SK-MEL-5 (cell line): ENCODE measurements around the gene ANKRD37. TPM values are rescaled to one million over a fixed set of nuclear protein-coding genes. Genes with fewer than 3 reads are reported as not detected.
A peak's percentile ranks its signal among the peaks of the same experiment; 100 is the strongest.

Source experiments
- DNase-seq: peaks from one replicate; pipeline ENCODE4 v3.0.0-alpha.2; 2016; ENCODE audit warnings: low read depth, low spot score
- in situ Hi-C: cut with HindIII; loops from 2 replicates; pipeline ENCODE4 v1.10.0; 2016; ENCODE audit warnings: low sequenced_read_pairs, high pct_unique_total_duplicates, low pct_unique_long_range_greater_than_20kb
- total RNA-seq: library from RNA; depleted of rRNA; stranded (reverse); fragments of >200 nt; shearing (Covaris generic); gene quantifications from 2 replicates; pipeline ENCODE4 v1.2.3, GENCODE V29; 2014

ANKRD37 gene
- total RNA-seq, 1 experiment from 2014 or later: 42.5 TPM

DNA sequence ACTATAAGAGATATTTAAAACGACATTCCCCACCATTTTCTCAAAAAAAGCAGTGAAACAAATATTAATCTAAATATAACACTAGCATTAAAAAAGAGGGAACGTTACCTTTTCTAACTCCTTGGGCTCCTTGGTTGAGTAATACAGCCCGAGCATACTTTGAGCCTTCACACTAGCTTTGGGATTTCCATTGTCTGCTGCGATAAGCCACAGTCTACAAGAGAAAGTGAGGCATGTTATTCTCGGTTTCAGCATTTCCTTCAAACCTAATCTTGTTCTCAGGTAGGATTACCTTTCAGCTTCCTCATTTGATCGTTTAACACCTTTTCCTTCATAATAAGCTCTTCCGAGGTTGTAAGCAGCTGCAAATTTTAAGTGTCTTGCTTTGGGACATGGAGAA lies 22.6 kb upstream of the ANKRD37 start:
- no peak for DNase-seq
- in situ Hi-C loops: no loop called here

DNA sequence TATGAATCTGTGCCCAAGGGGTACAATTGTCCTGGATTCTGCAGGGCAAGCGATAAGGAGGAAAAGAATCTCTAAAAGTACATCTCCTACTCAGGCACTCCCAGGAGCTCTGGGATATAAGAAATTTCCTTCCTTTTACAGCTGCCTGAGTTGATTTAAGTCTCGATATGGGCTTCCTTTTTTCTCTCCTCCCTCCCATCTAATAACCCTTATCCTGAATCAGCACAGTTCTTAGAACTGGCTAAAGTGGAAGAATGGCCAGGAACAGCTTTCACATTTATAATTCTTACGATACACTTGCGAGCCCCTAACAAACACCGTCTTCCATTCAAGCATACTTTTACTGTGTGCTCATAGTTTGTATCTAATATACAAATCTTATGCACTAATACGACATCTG lies 22.1 kb upstream of the ANKRD37 start:
- in situ Hi-C loops: no loop called here
- DNase-seq: no peak

DNA sequence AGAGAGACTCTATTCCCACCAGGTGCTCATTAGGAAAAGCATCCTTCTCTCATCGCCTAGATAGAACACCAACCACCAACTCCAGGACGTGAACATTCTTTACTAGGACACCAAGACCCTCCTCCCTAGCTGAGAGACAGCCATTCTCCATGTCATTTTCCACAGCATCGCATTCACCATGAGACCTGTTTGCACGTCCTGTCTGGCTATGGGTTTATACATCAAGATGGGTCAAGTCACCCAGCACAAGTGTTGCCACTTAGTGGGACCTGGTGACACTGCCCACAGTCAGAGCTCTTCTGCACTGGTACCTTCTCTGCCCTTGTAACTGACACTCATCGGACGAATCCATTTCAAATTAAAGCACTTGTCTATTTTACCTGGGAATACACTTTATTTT lies 18.4 kb upstream of the ANKRD37 start:
- DNase-seq: no peak
- in situ Hi-C loops: no loop called here

DNA sequence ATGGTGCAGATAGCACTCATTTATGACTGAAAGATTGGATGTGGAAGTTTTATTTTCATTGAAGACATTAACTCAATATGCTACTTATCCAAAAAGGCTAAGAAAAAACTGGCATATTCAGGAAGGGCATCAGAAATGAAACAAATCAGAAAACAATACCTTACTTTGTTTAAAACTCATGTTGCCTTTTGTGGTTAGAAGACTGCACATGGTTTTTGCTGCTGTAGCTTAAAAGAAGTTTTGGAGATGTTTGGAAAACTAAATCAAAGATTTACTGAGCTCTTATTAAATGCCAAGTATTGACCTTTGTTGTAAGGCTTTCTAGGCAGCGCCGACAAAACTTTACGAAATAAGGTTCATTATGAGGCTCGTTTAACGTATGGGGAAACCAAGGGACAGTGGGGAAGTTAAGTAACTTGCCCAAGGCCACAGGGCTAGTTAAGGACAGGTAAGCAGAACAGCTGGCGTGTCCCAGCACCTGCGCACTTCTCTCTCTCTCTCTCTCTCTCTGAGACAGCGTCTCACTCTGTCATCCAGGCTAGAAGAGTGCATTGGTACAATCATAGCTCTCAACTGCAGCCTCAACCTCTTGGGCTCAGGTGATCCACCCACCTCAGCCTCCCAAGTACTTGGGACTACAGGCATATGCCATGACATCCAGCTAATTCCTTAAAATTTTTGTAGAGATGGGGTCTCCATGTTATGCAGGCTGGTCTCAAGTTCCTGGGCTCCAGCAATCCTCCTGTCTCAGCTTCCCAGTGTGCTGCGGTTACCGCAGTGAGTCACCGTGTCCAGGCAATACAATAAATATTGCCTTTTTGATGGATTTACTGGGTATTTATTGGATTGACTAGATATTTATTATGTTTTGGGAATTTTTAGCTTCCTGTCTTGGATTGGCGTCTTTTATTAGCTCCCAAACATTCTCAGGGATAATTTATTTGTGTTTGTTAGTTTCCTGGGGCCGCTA lies 17.0 kb upstream of the ANKRD37 start:
- peak; percentile 48 for DNase-seq
- in situ Hi-C loops: no loop called here

DNA sequence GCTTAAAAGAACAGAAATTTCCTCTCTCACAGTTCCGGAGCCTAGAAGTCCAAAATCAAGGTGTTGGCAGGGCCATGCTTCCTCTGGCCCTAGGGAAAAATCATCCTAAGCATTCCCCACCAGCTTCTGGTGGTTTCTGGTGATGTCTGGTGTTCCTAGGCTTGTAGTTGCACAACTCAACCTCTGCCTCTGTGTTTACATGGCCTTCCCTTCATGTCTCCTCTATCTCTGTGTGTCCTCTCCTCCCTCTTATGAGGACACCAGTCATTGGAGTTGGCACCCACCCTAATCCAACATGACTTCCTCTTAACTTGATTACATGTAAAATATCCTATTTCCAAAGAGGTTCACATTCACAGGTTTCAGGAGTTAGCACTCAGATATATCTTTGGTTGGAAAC lies 16.3 kb upstream of the ANKRD37 start:
- in situ Hi-C loops: no loop called here
- no peak for DNase-seq

DNA sequence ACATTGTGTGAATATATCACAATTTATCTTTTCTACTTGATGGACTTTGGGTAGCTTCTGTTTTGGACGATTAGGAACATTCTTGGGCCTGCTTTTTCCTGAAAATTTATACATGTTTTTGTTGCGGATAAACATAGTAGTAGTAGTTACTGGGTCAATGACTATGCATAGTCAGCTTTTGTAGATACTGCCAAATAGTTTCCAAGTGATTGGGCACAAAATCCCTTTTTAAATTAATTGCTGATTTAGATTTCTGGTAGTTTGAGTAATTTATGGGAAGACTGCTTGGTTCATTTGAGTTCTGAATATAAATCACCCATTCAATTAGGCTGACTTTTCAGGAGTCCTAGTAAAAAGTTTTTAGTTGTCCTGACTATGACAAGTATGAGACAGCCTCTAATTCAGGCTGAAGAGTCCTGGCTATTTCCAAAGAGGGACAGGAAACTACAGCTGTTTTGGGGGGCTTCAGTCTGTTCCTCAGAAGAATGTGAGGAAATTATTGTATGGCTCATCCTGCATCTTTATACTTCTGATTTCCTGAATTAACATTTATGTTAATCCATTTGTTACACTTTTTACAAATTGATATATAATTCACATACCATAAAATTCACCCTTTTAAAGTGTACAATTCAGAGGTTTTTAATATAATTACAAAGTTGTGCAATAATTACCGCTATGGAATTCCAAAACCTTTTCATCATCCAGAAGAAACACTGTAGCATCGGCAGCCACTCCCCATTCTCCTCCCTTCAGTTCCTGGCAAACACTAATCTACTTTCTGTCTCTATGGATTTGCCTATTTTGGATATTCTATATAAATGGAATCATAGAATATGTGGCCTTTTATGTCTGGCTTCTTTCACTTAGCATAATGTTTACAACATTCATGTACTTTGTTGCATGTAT lies 15.1 kb upstream of the ANKRD37 start:
- in situ Hi-C loops: no loop called here
- no peak for DNase-seq

DNA sequence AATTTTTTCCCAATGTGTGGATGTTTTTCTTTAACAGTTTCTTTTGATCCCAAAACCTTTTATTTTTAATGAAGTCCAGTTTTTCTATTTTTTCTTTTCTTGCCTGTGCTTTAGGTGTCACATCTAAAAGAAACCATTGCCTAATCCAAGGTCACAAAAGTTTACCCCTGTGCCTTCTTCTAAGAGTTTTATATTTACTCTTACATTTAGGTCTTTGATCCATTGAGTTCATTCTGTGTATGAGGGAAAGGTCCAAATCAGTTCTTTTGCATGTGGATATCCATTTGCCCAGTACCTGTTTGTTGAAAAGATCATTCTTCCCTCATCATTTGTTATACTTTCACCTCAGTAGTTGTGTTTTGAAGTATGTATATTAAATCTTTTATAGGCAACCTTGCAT lies 13.9 kb upstream of the ANKRD37 start:
- in situ Hi-C loops: no loop called here
- DNase-seq: no peak

DNA sequence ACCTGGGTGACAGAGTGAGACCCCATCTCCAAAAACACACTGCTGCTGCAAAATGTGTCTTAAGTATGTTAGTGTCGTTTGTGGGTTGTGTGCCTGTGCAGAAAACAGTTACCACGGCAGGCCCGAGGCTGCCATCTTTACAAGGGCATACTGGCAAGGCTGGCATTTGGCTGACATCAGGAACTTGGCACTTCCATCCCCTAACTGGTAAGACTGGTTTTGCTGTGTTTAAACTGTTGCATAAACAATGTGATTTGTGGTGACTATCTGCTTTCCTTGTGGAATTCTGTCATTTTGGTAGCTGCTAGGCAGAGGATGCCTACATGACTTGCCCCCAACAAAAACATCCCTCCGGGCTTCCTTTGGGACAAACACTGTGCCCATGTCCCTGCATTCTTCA lies 13.2 kb upstream of the ANKRD37 start:
- in situ Hi-C loops: no loop called here
- no peak for DNase-seq

DNA sequence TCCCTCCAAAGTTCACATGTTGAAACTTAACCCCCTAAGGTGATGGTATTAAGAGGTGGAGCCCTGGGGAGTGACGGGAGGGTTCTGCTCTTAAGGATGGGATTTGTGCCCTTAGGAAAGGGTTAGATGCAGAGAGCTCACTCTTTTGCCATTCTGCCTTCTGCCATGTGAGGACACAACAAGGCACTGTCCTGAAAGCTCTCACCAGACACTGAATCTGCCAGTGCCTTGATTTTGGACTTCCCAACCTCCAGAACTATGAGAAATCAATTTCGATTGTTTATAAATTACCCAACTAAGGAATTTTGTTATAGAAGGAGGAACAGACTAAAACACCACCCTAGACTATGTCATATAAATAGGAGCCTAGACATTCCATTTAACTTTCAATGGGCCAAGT lies 12.6 kb upstream of the ANKRD37 start:
- in situ Hi-C loops: no loop called here
- no peak for DNase-seq

DNA sequence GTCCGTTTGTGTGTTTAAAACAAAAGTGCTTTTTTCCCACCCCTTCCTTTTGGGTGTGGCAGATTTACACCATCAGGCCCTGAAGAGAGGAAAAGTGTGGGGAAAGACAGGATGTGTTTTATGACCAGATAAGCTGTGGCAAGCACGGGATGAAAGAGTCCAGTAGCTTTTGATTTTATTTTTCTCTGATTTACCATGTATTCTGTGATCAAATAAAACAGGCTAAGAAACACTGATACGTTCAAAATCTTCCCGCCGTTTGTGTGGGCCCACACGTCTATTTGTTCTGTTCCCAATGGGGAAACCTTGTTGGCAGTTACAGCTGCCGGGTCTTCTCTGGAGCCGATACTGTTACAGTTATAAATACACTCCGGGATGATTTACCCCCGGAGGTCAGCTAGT lies 11.7 kb upstream of the ANKRD37 start:
- in situ Hi-C loops: no loop called here
- no peak for DNase-seq

DNA sequence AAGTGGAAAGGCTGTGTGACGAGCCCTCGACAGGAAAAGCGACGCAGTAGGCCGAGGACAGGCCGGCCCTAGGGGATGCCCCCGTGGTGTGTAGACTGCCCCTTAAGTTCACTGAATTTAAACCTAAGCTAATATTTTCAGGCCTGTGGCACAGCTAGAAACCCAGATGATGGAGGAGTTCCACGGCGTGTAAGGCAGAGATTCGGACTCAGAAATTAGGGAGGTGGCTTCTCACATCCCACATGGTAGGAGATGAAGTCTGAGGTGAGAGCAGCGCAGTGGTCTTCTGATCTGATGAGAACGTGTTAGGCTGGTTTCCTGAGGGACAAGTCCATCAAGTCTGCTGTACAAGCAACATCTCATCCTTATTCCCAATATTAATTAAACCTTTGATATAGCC lies 8.7 kb upstream of the ANKRD37 start:
- in situ Hi-C loops: no loop called here
- no peak for DNase-seq

DNA sequence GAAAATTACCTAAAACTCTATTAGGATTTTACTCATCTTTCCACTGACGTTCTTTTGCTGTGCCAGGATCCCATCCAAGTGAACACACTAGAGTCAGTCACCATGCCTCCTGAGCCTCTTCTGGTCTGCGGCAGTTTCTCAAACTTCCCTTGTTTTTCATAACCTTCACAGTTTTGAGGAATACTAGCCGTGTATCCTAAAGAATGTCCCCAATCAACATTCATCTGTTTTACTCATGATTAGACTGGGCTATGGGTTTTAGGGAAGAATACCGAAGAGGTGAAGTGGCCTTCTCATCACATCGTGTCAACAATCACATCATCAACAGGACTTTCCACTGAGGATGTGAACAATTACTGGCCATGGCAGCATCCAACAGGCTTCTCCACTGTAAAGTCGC lies 5.7 kb upstream of the ANKRD37 start:
- DNase-seq: no peak
- in situ Hi-C loops: no loop called here

DNA sequence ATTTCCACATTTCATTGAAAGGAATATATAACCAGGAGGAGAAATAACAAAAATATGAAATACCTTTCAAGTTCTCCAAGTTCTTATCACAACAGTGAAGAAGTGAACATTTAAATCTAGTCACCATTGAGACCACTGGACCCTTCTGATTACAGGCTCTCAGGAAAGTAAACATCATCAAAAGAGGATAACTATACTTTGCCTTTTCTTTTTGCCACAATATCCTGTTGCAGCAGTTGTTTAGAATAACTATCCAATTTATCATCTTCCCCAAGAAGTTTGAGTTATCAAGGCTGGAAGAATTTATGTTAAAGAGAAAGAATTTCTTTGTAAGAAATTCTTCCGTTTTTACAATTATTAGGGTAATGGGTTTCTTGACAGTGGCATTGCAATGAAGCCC lies 4.5 kb upstream of the ANKRD37 start:
- in situ Hi-C loops: no loop called here
- no peak for DNase-seq

DNA sequence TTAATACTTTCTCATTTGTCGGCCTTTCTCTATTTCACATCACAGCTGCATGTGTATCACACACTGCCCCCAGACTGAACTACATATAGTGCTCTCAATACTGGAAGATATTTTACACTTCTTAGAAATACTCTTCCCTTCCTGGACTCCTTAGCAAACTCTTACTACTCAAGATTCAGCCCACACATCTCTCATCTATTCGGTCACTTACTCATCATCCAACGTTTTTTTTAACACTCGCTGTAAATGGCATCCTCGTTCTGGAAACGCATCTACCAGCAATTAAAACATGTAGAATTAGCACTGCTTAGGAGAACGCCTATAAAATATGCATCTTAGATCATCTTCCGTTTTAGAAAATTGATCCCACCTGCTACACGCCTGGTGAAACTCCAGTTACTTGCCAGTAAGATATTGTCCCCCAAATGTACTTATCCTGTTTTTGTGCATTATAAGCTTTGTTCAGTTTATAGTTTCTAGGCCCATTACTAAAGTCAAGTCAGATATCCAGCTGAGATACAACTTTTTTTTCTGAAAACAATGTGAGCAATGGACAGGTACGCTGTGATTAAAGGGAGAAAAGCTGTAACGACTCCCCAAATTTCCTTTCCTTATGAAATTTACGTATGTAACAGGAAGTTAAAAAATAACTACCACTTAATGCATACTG lies 1.9 kb upstream of the ANKRD37 start:
- DNase-seq: no peak
- in situ Hi-C loops: no loop called here

DNA sequence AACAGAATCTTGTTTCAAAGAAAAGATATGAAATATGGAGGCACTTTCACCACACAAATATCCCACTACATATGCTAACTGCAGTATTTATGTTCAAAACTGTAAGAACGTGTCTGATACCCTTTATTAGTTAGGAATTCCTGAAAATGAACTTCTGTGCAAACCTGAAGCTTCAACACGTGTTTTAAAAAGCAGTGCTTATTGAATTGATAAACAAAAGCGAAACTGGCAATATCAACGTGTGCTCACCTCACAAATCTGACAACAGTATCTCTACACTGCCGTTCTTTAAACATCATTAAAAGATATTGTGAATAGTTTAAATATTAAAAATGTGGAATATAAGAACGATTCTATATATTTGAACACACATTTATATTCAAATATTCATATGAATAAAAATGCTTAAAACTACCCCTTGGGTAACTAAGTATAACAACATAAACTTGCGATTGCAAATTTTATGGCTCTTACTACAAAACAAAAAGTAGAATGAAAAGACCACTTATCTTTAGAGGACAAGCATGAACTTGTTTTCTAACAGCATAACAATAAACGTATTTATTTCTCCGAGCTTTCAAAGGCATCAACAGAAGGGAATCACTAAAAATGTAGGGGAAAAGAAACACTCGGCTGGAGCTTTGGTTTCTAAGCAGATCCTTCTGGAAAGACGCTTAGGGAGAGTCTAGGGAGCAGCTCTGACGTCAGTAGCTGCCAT lies 1.2 kb upstream of the ANKRD37 start, which contains the start of gene LRP2BP:
LRP2BP (minus strand) TSS at position 687 of the 718 bp plus-strand sequence. CDS start 17,738 bp downstream, outside the sequence.
- in situ Hi-C loops: no loop called here

DNA sequence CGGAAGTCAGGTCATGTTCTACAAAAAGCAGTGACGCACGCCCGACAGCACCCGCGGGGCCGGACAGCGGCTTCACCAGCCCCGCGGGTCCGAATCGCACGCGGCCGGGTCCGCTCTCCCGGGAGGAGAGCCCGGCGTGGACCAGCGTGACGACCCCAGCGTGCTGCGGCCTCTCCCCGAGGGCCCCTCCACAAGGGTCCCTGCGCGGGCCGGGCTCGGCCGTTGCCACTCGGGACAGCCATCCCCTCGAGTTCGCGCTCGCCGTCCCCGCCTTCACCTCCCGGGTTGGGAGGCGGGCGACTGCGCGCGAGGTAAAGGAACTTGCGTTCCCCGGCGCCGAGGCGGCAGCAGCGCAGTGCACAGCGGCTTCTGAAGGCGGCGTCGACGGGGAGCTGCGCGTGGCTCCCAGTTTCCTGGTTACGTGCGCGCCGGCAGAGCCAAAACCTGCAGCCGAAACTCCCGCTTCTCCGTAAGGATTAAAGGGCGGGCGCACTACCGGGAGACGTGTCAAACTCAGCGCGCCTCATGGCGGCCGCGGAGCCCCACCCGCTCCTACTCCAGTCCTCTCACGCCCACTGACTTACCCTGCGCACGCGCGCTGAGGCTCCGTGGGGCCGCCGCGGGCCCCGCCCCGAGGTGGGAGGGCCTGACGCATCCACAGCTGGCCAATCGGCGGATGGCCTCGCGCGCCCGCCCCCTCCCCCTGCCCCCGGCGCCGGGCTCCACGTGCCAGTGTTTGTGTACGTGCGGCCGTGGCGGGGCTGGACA lies 501 bp upstream of the ANKRD37 start:
- in situ Hi-C loops: no loop called here
- peak; percentile 98 for DNase-seq

More for the DNA sequence above, 1.2 kb upstream of the ANKRD37 start, which contains the start of gene LRP2BP:
- DNase-seq: peak; percentile 93

DNA sequence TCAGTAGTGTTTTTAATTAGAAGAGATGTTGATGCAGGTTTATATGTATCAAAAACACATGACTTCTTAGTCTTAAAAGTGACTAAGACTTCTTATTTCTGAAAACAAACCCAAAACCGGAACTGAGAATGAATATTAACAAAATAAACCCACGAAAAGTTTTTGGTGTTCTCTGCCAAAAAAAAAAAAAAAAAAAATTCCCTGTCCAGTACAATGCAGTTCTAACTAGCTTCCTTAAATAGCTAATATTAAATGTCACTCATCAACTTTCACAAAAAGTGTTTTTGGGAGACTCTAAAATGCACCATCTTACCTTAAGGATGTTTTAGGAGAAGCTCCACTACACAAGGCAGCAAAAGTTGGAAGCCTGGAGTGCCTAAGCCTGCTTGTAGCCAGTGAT lies 2.0 kb downstream of the ANKRD37 start:
- DNase-seq: no peak
- in situ Hi-C loops: no loop called here
